Kasumi-1 (cell line): ENCODE results near the gene MYB.
"Not testable (repeated sequence)": the region's sequence is repeated elsewhere in the genome, so short reads cannot be mapped to it uniquely, and the experiment has no call there.

Experiments
- DNase-seq, 2 experiments: peaks; one replicate each; lab custom pipeline; 2025; lab: John Stamatoyannopoulos, UW

The MYB gene

GRCh38 chr6:135221505-135221904 lies 40.4 kb downstream of the MYB start:
- DNase-seq: no peak

DNA sequence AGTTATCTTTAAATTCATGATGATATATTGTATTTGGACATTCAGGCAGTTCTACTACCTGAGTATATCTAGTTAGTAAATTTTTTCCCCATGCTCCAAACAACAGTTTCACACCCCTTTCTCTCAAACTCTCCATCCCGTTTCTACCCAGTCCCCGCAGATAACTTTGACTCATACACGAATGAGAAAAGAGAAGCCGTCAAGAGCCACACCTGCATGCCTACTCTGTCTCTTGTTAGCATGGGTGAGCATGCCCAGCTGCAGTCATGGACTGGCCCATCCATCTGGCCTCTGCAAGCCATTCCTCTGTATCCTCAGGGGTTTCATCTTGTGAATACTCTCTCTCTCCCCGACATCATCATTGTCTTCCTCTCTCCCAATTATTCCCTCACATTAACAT lies 41.5 kb downstream of the MYB start:
- DNase-seq: no peak

GRCh38 chr6:135224037-135224647 lies 43.0 kb downstream of the MYB start:
- no peak for DNase-seq

DNA sequence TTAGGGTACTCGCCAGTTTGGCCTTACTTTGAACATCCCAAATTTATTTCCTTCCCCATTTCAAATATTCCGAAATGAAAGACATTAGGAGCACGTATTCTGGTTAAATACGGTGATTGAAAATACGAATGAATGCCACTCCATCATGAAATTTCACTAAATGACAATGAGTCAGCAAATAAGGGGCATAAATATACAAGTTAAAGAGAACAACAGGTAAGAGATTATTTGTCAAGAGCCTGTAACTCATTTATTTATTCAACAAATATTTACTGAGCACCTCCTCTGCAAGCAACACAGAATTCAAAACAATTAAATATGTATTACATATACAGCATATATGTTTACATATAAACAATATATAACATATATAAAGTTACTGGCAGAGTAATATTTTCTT lies 44.8 kb downstream of the MYB start:
- no peak for DNase-seq

- DNase-seq: no peak
These were observed 45.4 kb downstream of the MYB start for GRCh38 chr6:135226537-135226936.

DNA sequence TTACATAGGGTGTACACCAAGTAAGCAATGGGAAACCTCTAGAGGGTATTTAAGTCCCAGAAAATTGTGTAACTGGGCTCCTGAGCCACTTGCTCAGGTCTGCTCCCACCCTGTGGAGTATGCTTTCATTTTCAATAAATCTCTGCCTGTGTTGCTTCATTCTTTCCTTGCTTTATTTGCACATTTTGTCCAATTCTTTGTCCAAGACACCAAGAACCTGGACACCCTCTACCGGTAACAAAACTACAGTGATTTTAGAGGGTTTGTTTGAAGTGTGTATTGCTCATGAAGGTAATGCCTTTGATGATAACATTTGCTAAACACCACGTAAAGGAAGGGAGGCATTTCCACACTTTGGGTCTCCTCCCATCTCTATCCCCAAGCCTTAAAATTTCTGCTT lies 46.2 kb downstream of the MYB start:
- no peak for DNase-seq

GRCh38 chr6:135227758-135228157 lies 46.6 kb downstream of the MYB start:
- no peak for DNase-seq

GRCh38 chr6:135228486-135228885 lies 47.4 kb downstream of the MYB start:
- DNase-seq: no peak

GRCh38 chr6:135229996-135230395 lies 48.9 kb downstream of the MYB start:
- no peak for DNase-seq

DNA sequence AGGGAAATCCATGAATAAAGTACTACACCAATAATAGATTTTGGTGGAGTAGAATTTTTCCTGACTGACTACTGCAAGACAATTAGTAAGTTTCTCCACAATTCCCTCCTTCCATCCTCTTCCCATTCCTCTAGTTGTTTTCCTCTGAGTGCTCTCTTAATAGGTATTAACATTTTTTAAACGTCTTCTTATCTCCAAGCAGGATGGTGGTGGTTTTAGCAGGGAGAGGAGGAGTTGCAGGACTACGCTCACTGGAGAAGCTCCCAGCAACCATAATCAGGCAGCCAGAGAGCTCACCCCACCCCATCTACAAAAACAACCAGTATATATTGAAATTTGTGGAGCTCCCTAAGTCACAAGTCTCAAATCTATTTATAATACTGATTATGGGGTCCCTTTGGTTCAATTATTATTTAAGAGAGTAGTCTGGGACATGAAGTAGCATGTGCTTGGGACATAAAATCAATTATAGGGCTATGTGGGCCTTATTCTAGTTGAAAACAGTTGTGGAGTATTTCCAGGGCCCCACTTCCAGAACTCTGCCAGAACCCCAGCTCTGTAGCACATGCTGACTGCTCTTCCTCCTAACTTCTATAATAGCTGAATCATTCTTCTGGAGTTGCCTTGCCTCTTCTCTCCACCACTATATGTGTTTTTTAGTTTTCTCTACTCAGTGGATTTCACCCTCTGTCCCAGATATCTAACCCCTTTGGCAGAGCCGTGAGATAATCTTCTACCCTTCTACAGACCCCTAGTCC lies 49.8 kb downstream of the MYB start:
- peak in 1 of 2 experiments; percentile 24 for DNase-seq

- no peak for DNase-seq
These were observed 50.3 kb downstream of the MYB start for GRCh38 chr6:135231469-135231844.

GRCh38 chr6:135233686-135234491 lies 52.8 kb downstream of the MYB start:
- DNase-seq: peak; percentile 34 to 39

DNA sequence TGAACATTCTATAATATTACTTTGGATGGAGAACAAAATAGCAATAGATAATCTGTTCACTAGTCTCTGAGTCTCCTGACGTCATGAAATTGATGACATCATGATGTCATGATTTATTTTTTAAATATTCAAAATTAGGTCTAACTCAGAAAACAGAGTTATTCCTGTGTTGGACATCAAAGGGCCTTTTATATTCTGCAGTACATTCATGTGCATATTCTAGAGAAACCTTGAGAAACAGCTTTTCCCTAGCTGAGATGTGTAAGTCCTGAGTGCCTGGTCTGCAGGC lies 53.3 kb downstream of the MYB start:
- DNase-seq: no peak

DNA sequence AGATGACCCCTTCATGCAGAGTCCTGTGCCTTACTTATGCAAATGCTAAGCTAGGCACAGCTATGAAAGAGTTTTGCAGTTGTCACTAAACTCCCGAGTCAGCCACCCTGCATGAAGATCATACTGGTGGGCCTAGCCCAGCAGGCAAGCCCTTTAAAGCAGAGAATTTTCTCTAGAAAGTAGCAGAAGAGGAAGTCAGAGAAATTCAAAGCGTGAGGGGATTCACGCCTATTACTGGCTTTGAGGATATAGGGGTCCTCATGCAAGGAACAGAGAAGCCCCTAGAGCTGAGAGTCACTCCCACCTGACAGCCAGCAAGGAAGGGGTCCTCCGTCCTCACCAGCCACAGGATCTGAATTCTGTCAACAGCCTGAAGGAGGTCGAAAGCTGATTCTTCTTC lies 54.6 kb downstream of the MYB start:
- no peak for DNase-seq

GRCh38 chr6:135236319-135236718 lies 55.2 kb downstream of the MYB start:
- no peak for DNase-seq

GRCh38 chr6:135236732-135237131 lies 55.6 kb downstream of the MYB start:
- no peak for DNase-seq

GRCh38 chr6:135240711-135241110 lies 59.6 kb downstream of the MYB start:
- no peak for DNase-seq

- DNase-seq: no peak
These were observed 63.0 kb downstream of the MYB start for GRCh38 chr6:135243871-135244796.

GRCh38 chr6:135244805-135245204 lies 63.7 kb downstream of the MYB start:
- no peak for DNase-seq

GRCh38 chr6:135246412-135247012 lies 65.4 kb downstream of the MYB start:
- DNase-seq: not testable (repeated sequence)

GRCh38 chr6:135250234-135250633 lies 69.1 kb downstream of the MYB start:
- DNase-seq: no peak
